GM18870 (cell line): ENCODE measurements around the gene KCTD14.

Experiments
- ATAC-seq: cut with Tn5 transposase; IDR thresholded peaks from one replicate; pipeline ENCODE4 v1.9.1; 2021; ENCODE audit warnings: moderate library complexity; ENCODE audit not compliant: unreplicated experiment

Gene KCTD14

DNA sequence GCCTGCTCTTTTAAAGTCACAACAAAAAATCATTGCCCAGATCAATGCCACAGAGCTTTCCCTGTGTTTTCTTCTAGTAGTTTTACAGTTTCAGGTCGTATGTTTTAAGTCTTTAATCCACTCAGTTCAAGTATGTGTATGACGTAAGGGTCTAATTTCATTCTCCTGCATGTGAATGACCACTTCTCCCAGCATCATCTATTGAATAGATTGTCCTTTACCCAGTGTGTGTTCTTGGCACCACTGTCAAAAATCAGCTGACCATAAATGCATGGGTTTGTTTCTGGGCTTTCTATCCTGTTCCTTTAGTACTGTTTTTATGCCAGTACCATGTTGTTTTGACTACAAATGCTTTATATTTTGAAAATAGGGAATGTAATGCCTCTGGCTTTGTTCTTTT, 56.7 kb downstream of the KCTD14 start:
- no peak for ATAC-seq
